Measurements from ENCODE around the gene MRFAP1L1.

Gene MRFAP1L1

DNA sequence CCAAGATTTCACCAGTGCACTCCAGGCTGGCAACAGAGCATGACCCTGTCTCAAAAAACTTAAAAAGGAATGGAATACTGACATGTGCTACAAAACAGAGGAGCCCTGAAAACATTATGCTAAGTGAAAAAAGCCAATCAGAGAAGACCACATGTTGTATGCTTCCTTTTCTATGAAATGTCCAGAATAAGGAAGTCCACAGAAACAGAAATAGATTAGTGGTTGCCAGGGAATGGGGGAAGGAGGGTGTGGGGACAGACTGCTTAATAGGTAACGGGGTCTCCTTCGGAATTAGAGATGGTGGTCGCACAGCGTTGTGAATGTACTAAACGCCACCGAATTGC, 42.8 kb upstream of the MRFAP1L1 start (continued):
- TF ChIP-seq ZSCAN5A (tag by site-specific recombination; IDR thresholded peaks at IDR 0.05): no peak
- TF ChIP-seq ZNF175 (tag by site-specific recombination; IDR thresholded peaks at IDR 0.05): no peak

DNA sequence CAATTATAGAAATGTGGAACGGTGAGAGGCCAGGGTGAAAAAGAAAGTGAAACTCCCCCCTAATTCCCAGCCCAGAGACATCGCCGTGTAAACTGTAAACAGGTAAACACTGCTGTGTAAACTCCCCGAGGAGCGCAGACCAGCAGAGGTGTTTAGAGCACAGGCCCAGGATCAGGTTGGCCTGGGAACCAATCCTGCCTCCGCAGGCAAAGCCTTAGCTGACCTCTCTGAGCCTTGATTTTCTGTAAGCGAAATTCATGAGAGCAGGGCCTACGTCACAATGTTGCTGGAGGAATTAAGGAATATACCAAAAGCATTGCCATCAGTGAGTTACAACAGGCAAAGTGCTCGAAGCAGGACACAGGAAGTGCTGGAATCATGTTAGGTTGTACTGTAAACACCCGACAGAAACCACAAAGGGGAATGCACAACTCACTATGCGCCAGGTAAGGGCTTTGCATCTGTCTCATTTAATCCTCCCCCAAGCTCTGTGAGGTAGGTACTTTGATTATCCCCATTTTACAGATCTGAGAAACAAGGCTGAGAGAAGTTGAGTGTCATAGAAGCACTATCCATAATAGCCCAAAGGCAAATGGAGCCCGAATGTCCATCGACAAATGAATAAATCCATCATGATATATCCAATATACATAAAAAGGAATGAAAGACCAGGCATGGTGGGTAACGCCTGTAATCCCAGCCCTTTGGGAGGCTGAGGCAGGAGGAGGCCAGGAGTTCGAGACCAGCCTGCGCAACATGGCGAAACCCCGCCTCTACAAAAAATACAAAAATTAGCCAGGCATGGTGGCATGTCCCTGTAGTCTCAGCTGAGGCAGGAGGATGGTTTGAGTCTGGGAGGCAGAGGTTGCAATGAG, 42.2 kb upstream of the MRFAP1L1 start:
- CTCF ChIA-PET: no interaction called here

More for the DNA sequence above, 42.2 kb upstream of the MRFAP1L1 start:
- TF ChIP-seq ZNF701 (tag by site-specific recombination; IDR thresholded peaks at IDR 0.05) (no peak), KLF10 (tag by site-specific recombination; IDR thresholded peaks at IDR 0.05) (no peak), ZNF768 (tag by site-specific recombination; IDR thresholded peaks at IDR 0.05) (no peak), ZNF626 (tag by site-specific recombination; IDR thresholded peaks at IDR 0.05) (no peak), ZNF148 (tag by site-specific recombination; IDR thresholded peaks at IDR 0.05; ENCODE audit: borderline replicate concordance) (no peak), YY1 (tag by site-specific recombination; IDR thresholded peaks at IDR 0.05) (no peak), ELK4 (IDR thresholded peaks at IDR 0.05; ENCODE audit: borderline replicate concordance, low read depth, low read length) (no peak), FEZF1 (tag by site-specific recombination; IDR thresholded peaks at IDR 0.05) (no peak), ZNF24 (tag by site-specific recombination; IDR thresholded peaks at IDR 0.05) (no peak)
- TF ChIP-seq, protein P1, sequence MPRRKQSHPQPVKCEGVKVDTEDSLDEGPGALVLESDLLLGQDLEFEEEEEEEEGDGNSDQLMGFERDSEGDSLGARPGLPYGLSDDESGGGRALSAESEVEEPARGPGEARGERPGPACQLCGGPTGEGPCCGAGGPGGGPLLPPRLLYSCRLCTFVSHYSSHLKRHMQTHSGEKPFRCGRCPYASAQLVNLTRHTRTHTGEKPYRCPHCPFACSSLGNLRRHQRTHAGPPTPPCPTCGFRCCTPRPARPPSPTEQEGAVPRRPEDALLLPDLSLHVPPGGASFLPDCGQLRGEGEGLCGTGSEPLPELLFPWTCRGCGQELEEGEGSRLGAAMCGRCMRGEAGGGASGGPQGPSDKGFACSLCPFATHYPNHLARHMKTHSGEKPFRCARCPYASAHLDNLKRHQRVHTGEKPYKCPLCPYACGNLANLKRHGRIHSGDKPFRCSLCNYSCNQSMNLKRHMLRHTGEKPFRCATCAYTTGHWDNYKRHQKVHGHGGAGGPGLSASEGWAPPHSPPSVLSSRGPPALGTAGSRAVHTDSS (tag by site-specific recombination; IDR thresholded peaks at IDR 0.05): no peak
- TF ChIP-seq, protein P2, sequence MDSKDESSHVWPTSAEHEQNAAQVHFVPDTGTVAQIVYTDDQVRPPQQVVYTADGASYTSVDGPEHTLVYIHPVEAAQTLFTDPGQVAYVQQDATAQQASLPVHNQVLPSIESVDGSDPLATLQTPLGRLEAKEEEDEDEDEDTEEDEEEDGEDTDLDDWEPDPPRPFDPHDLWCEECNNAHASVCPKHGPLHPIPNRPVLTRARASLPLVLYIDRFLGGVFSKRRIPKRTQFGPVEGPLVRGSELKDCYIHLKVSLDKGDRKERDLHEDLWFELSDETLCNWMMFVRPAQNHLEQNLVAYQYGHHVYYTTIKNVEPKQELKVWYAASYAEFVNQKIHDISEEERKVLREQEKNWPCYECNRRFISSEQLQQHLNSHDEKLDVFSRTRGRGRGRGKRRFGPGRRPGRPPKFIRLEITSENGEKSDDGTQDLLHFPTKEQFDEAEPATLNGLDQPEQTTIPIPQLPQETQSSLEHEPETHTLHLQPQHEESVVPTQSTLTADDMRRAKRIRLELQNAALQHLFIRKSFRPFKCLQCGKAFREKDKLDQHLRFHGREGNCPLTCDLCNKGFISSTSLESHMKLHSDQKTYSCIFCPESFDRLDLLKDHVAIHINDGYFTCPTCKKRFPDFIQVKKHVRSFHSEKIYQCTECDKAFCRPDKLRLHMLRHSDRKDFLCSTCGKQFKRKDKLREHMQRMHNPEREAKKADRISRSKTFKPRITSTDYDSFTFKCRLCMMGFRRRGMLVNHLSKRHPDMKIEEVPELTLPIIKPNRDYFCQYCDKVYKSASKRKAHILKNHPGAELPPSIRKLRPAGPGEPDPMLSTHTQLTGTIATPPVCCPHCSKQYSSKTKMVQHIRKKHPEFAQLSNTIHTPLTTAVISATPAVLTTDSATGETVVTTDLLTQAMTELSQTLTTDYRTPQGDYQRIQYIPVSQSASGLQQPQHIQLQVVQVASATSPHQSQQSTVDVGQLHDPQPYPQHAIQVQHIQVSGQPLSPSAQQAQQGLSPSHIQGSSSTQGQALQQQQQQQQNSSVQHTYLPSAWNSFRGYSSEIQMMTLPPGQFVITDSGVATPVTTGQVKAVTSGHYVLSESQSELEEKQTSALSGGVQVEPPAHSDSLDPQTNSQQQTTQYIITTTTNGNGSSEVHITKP (tag by site-specific recombination; IDR thresholded peaks at IDR 0.05): no peak
- no peaks in the 10 kb centered on the region for H3K36me3 ChIP-seq (ENCODE audit: control insufficient read depth in 2 of 2, insufficient read depth in 1 of 2, low read length in 2 of 2)
- POLR2A ChIA-PET: no interaction called here
- no peaks in the 10 kb centered on the region for H3K9me3 ChIP-seq (ENCODE audit: control insufficient read depth, insufficient read depth, low read depth, low read length)
- no peaks in the 10 kb centered on the region for H3K4me1 ChIP-seq (ENCODE audit: control insufficient read depth, insufficient read depth, low read length)
- H3K4me3 ChIP-seq (ENCODE audit: low read depth, low read length): no peak overlapping the region
- no peak overlapping the region for H3K27ac ChIP-seq (ENCODE audit: extremely low read depth, low read depth, low read length)

Data from HEK293 (cell line).